SK-N-MC (cell line): ENCODE data around the gene EXO1.

Experiments
- EZH2 ChIP-seq: fragments of 200-600 bp; sonication (generic); IDR thresholded peaks from one replicate; pipeline ENCODE4 v1.6.1; 2017; ENCODE audit warnings: antibody characterized with exemption
- POLR2AphosphoS5 ChIP-seq: IDR thresholded peaks from 2 replicates; pipeline ENCODE4 v1.6.1; 2012; ENCODE audit warnings: mild to moderate bottlenecking, low read depth, low read length, borderline replicate concordance

DNA sequence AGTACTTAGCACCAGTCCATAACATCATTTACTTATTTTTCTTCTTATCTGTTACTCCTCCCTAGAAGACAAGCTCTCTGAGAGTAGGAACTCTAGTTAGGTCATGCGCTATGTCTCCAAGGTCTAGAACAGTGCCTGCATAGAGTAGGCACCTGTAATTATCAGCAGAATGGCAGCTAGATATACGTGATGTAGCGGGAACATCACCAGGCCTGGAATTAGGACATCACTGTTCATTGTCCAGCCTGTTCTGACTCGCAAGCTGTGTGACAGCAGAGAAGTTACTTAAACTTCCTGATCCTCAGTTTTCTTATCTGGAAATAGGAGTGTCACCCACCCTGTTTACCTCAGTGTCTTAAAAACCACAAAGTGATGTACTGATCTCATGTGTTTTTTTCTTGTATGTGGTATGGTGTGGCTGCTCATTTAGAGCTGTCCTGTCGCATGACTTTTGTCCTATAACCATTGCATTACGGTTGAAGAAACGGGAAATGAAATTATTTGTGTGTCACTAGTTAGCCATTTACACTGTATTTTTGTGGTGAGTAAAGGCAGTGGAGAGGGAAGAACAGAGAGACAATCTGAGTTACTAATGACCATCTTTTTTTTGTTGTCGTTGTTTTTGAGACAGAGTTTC, 37.1 kb upstream of the EXO1 start:
- no peak for TF ChIP-seq EZH2
- no peak for TF ChIP-seq POLR2AphosphoS5
